Mononuclear cell (primary cell): Measurements from ENCODE around the gene TANC1. TPM values are rescaled to one million over a fixed set of nuclear protein-coding genes. Genes with fewer than 3 reads are reported as not detected.

Experiments used
- H3K27me3 ChIP-seq: 2 replicates; pipeline ENCODE4 v1.6.0; 2011; ENCODE audit warnings: low read length, control low read depth; ENCODE audit not compliant: insufficient read depth
- H3K4me1 ChIP-seq: 2 replicates; pipeline ENCODE4 v1.5.1; 2011; ENCODE audit warnings: mild to moderate bottlenecking, low read length, control low read depth; ENCODE audit not compliant: insufficient read depth
- H3K4me3 ChIP-seq: 2 replicates; pipeline ENCODE4 v1.5.1; 2011; ENCODE audit warnings: mild to moderate bottlenecking, low read length, moderate library complexity
- H3K9me3 ChIP-seq: 2 replicates; pipeline ENCODE4 v1.5.1; 2011; ENCODE audit warnings: low read depth, mild to moderate bottlenecking, control low read depth, low read length
- total RNA-seq: library from RNA; depleted of rRNA; stranded (reverse); fragments of >200 nt; gene quantifications from one replicate; pipeline ENCODE4 v1.2.3, GENCODE V29; 2012

The TANC1 gene
- total RNA-seq, 1 donor, result 0.21 TPM

DNA sequence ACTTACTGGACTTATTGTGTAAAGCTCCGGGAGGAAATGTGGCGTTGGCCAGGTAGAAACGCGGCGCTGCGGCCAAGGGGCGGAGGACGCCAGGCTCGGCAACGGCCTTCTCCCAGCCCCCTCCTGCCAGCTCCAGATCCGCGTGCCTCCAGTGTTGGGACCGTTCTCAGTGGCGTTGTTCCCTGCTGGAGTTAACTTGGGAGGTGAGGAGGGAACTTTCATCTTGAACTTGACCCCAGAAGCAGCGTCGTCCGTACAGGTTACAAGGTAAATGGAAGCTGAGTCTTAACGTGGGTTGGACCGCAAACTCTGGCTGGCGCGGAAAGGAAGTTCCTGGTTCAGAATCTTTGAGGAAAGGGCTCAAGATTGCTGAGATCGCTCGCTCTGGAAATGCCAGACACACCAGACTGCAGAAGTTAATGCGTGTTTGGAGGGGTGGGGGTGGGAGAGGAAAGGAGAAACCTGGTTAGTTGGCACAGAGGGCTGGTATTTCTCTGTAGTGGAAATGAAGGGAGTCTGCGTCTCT, 1.3 kb downstream of the TANC1 start:
- peaks cover 28% of the 10 kb centered on the region for H3K4me1 ChIP-seq
- H3K27me3 ChIP-seq, result peaks cover 56% of the 10 kb centered on the region
- no peaks in the 10 kb centered on the region for H3K9me3 ChIP-seq
- peak overlapping the region; percentile 29 for H3K4me3 ChIP-seq

GRCh38 chr2:158970241-158970751, 1.9 kb downstream of the TANC1 start:
- Histone ChIP-seq H3K4me1 (peaks cover 28% of the 10 kb centered on the region), H3K27me3 (peaks cover 53% of the 10 kb centered on the region), H3K9me3 (no peaks in the 10 kb centered on the region), H3K4me3 (no peak overlapping the region)

DNA sequence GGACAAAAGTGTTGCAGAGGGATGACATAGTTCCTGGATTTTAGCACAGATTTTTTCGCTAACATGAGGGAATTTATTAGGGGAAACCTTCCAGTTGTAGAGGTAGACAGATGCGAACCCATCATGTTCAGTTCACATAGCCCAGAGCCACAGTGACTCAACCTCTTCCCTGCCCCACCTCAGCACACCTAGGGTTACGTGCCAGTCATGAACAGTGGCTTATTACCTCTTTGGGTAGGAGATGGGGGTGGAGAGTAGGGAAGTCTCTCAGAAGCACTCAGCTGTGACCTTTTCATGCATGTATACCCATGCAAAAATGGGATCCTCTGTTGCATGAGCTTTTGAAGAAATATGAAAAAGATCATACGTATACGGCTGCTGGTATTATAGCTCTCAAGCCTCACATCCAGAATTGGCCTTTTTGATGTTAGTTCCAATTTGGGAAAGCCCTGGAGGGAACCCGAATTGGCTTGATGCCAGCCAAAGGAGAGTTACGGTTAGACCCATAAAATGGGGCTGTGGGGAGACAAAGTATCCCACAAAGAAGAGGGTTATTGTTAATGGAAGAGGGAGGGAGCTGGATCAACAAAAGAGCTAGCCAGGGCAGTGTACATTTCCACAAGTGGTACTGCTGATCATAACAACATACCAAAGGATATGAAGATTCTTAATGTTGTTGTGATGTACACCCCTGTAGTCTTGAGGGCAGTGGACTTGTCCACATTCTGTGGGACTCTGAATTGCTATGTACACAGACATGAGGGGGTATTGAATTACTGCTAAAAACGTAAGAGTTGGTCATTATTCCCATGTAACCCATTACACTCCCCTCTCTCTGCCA, 4.9 kb downstream of the TANC1 start:
- no peaks in the 10 kb centered on the region for H3K9me3 ChIP-seq
- H3K4me1 ChIP-seq, result peaks cover 20% of the 10 kb centered on the region
- no peak overlapping the region for H3K4me3 ChIP-seq
- peaks cover 33% of the 10 kb centered on the region for H3K27me3 ChIP-seq

GRCh38 chr2:158975271-158975921, 7.0 kb downstream of the TANC1 start:
- Histone ChIP-seq H3K27me3 (peaks cover 16% of the 10 kb centered on the region), H3K4me3 (no peak overlapping the region), H3K9me3 (no peaks in the 10 kb centered on the region), H3K4me1 (peaks cover 2% of the 10 kb centered on the region)

DNA sequence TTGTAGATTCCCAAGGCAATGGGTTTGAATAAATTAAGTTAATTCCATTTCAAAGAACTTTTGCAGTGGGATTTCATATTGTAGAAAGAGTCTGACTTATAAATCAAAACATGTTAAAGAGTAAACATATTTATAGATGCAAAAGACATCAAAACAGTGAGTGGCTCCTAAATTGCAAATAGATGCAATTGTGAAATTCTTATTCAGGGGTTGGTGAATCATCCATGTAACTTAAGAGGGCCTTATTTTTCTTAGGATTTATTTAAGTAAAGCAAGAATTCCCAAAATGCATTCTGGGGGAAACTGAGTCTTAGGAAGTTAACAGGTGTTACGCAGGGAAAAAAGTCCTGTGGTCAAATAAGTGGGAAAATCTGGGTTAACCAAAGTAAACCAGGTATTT, 11.3 kb downstream of the TANC1 start:
- no peaks in the 10 kb centered on the region for H3K4me1 ChIP-seq
- H3K9me3 ChIP-seq, result no peaks in the 10 kb centered on the region

GRCh38 chr2:158984604-158985135, 16.2 kb downstream of the TANC1 start:
- no peaks in the 10 kb centered on the region for H3K4me1 ChIP-seq

More for the DNA sequence above, 11.3 kb downstream of the TANC1 start:
- Histone ChIP-seq H3K27me3 (no peaks in the 10 kb centered on the region), H3K4me3 (no peak overlapping the region)

DNA sequence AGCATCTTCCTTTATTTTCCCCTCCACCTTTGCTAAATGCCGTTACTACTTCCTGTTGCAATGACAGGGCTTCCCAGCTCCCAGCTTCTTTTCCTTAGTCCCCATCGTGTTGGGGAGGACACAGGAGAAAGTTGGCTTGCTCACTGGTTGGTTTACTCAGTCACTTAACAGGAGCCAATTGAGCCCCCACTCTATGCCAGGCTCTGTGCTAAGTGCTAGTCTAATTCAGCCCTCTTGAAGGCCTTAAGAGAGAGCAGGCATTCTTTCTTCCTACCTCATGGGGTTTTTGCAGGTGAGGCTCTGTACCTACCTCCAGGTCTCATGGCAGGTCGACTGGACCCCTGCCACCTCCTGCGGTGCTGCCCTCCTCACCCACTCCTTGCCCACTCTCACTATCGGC, 20.1 kb downstream of the TANC1 start:
- H3K27me3 ChIP-seq, result no peaks in the 10 kb centered on the region
- no peak overlapping the region for H3K4me3 ChIP-seq
- no peaks in the 10 kb centered on the region for H3K9me3 ChIP-seq
- H3K4me1 ChIP-seq, result no peaks in the 10 kb centered on the region

More at GRCh38 chr2:158984604-158985135, 16.2 kb downstream of the TANC1 start:
- H3K9me3 ChIP-seq, result no peaks in the 10 kb centered on the region
- H3K27me3 ChIP-seq, result no peaks in the 10 kb centered on the region
- no peak overlapping the region for H3K4me3 ChIP-seq

DNA sequence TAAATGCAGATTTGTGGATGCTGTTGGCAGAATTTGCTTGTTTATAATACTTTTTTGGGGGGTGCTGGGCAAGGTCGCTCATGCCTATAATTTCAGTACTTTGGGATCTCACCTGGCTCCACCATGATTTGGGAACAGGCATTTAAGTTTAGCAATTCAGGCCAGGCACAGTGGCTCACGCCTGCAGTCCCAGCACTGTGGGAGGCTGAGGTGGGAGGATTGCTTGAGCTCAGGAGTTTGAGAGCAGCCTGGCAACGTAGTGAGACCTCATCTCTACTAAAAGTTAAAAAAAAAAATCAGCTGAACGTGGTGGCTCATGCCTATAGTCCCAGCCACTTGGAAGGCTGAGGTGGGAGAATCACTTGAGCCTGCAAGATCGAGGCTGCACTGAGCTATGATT, 20.7 kb downstream of the TANC1 start:
- no peaks in the 10 kb centered on the region for H3K9me3 ChIP-seq
- H3K4me1 ChIP-seq, result no peaks in the 10 kb centered on the region
- no peaks in the 10 kb centered on the region for H3K27me3 ChIP-seq
- no peak overlapping the region for H3K4me3 ChIP-seq

- H3K4me1 ChIP-seq, result no peaks in the 10 kb centered on the region
- no peak overlapping the region for H3K4me3 ChIP-seq
- no peaks in the 10 kb centered on the region for H3K27me3 ChIP-seq
- no peaks in the 10 kb centered on the region for H3K9me3 ChIP-seq
These were observed 22.2 kb downstream of the TANC1 start for GRCh38 chr2:158990397-158991214.

DNA sequence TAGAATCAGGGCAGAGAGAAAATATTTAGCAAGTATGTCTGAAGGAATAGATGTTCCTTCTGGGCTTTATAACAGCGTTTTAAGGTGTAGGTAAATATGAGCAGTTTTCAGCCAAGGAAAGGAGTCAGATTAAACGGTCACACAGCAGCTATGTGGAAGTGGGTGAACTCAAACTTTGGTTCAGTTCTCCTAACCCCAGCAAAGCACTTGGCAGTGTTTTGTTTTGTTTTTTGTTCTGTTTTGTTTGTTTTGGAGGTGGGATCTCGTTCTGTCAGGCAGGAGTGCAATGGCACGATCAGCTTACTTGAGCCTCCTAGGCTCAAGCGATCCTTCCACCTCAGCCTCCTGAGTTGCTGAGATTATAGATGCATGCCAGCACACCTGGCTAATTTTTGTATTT, 24.6 kb downstream of the TANC1 start:
- no peaks in the 10 kb centered on the region for H3K9me3 ChIP-seq
- H3K4me1 ChIP-seq, result no peaks in the 10 kb centered on the region
- H3K4me3 ChIP-seq, result no peak overlapping the region

DNA sequence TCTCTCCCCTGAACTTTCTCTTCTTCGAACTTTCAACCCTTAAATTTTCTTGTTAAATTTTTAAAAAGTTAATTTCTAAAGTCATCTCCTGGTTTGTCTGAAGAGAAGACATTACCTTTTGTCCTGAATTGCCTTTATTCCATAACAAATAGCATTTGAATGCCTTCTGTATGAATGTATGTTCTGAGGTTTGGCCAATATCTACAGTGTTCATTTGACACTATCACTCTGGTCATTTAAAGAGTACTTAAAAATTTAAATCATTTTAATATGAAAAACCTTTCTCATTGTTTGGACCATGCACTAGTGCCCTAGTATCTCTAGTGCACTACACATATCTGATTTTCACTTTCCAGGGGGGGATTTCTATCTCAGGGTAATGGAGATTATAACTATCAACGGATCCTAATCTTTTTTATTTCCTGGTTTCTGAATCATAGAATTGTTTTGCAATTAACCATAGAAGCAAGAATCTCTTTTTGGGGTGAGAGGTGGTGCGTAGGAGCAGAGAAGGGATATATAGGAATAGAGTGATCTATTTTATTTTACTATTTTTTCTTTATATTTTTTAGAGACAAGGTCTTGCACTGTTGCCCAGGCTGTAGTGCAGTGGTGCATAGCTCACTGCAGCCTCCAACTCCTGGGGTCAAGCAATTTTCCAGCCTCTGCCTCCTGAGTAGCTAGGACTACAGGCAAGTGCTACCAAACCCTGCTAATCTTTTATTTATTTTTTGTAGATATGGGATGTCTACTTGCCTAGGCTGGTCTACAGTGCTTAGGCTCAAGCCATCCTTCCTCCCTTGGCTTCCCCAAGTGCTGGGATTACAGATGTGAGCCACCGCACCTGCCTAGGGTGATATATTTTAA, 25.5 kb downstream of the TANC1 start:
- Histone ChIP-seq H3K9me3 (no peaks in the 10 kb centered on the region), H3K27me3 (no peaks in the 10 kb centered on the region), H3K4me3 (no peak overlapping the region), H3K4me1 (no peaks in the 10 kb centered on the region)

More for the DNA sequence above, 24.6 kb downstream of the TANC1 start:
- H3K27me3 ChIP-seq, result no peaks in the 10 kb centered on the region

GRCh38 chr2:158994920-158995676, 26.7 kb downstream of the TANC1 start:
- Histone ChIP-seq H3K27me3 (no peaks in the 10 kb centered on the region), H3K4me1 (no peaks in the 10 kb centered on the region), H3K9me3 (no peaks in the 10 kb centered on the region), H3K4me3 (no peak overlapping the region)

- no peaks in the 10 kb centered on the region for H3K27me3 ChIP-seq
- H3K4me3 ChIP-seq, result no peak overlapping the region
- no peaks in the 10 kb centered on the region for H3K4me1 ChIP-seq
- no peaks in the 10 kb centered on the region for H3K9me3 ChIP-seq
These were observed 27.2 kb downstream of the TANC1 start for GRCh38 chr2:158995677-158996049.
